GM12878 (cell line): ENCODE measurements around the gene MSLN. TPM values are rescaled to one million over a fixed set of nuclear protein-coding genes. Genes with fewer than 3 reads are reported as not detected.

ENCODE experiments used
- CHD1 ChIP-seq: IDR thresholded peaks from 2 replicates; pipeline ENCODE4 v1.6.1; 2012; ENCODE audit warnings: low read depth, low read length, improper control_type of control experiment
- EGR1 ChIP-seq, 2 experiments: IDR thresholded peaks; 1 replicate in 1 of 2; 2 replicates in 1 of 2; pipeline ENCODE4 v1.6.1; 2011 to 2012; ENCODE audit warnings: low read depth in 2 of 2, low read length in 2 of 2, borderline replicate concordance in 1 of 2, mild to moderate bottlenecking in 1 of 2, moderate library complexity in 1 of 2
- JUNB ChIP-seq: IDR thresholded peaks from 2 replicates; pipeline ENCODE4 v1.6.1; 2016; ENCODE audit warnings: antibody characterized with exemption, mild to moderate bottlenecking
- NFYB ChIP-seq: IDR thresholded peaks from 2 replicates; pipeline ENCODE4 v1.6.1; 2011; ENCODE audit warnings: low read depth, mild to moderate bottlenecking, low read length, improper control_type of control experiment, moderate library complexity; ENCODE audit not compliant: insufficient read depth
- NR2F1 ChIP-seq: fragments of 450-650 bp; conservative IDR thresholded peaks from 2 replicates; pipeline ENCODE4 v1.6.1; 2017; ENCODE audit warnings: mild to moderate bottlenecking
- RB1 ChIP-seq: fragments of 450-650 bp; formaldehyde crosslinking; IDR thresholded peaks from 2 replicates; pipeline ENCODE4 v1.6.1; 2017; ENCODE audit warnings: mild to moderate bottlenecking, borderline replicate concordance
- SIN3A ChIP-seq: IDR thresholded peaks from 2 replicates; pipeline ENCODE4 v1.6.1; 2012; ENCODE audit warnings: low read depth, low read length, improper control_type of control experiment
- SP1 ChIP-seq: IDR thresholded peaks from one replicate; pipeline ENCODE4 v1.6.1; 2011; ENCODE audit warnings: low read depth, low read length
- SREBF2 ChIP-seq: IDR thresholded peaks from 2 replicates; pipeline ENCODE4 v1.6.1; 2012; ENCODE audit warnings: mild to moderate bottlenecking, low read length
- polyA plus RNA-seq, 11 experiments: library from polyadenylated mRNA; depleted of rRNA in 4 of 11; unstranded in 6 of 11; stranded (reverse) in 5 of 11; fragments of >200 nt; fragmentation: Nextera tagmentation in 4 of 11; fragmentation: Illumina TruSeq in 1 of 11; extraction: Ambion mirVana in 4 of 11; extraction: Trizol in 1 of 11; gene quantifications; 1 replicate in 1 of 11; 2 replicates in 10 of 11; pipeline versions ENCODE4 v1.2.1 to v1.2.3, GENCODE V29; 2011 to 2016; ENCODE audit warnings: inconsistent platforms in 2 of 11, missing spikeins in 2 of 11, low read depth in 1 of 11
- total RNA-seq, 4 experiments: library from RNA; depleted of rRNA in 3 of 4; stranded (reverse); fragments of >200 nt in 3 of 4; fragmentation: Illumina TruSeq in 1 of 4; extraction: Trizol in 1 of 4; gene quantifications; 2 replicates each; pipeline versions ENCODE4 v1.2.1 to v1.2.3, GENCODE V29; 2013 to 2021
- TF ChIP-seq, protein P1 (sequence below): fragments of 450-650 bp; IDR thresholded peaks from 2 replicates; pipeline ENCODE4 v1.6.1; 2016; ENCODE audit warnings: mild to moderate bottlenecking, moderate library complexity, borderline replicate concordance
- TF ChIP-seq, protein P2 (sequence below): fragments of 450-650 bp; IDR thresholded peaks from 2 replicates; pipeline ENCODE4 v1.6.1; 2017; ENCODE audit warnings: antibody characterized with exemption, mild to moderate bottlenecking, moderate library complexity
- TF ChIP-seq, protein P3 (sequence below): fragments of 450-650 bp; IDR thresholded peaks from 2 replicates; pipeline ENCODE4 v1.6.1; 2017; ENCODE audit warnings: mild to moderate bottlenecking, moderate library complexity
- TF ChIP-seq, protein P4 (sequence below): IDR thresholded peaks from 2 replicates; pipeline ENCODE4 v1.6.1; 2012; ENCODE audit warnings: low read length, inconsistent platforms

MSLN gene
- total and polyA plus RNA-seq, 10 of the 15 experiments (the other 5 are each of a cell fraction or from before 2014, with no cell fraction given): 0.08 TPM; not detected in 9

DNA sequence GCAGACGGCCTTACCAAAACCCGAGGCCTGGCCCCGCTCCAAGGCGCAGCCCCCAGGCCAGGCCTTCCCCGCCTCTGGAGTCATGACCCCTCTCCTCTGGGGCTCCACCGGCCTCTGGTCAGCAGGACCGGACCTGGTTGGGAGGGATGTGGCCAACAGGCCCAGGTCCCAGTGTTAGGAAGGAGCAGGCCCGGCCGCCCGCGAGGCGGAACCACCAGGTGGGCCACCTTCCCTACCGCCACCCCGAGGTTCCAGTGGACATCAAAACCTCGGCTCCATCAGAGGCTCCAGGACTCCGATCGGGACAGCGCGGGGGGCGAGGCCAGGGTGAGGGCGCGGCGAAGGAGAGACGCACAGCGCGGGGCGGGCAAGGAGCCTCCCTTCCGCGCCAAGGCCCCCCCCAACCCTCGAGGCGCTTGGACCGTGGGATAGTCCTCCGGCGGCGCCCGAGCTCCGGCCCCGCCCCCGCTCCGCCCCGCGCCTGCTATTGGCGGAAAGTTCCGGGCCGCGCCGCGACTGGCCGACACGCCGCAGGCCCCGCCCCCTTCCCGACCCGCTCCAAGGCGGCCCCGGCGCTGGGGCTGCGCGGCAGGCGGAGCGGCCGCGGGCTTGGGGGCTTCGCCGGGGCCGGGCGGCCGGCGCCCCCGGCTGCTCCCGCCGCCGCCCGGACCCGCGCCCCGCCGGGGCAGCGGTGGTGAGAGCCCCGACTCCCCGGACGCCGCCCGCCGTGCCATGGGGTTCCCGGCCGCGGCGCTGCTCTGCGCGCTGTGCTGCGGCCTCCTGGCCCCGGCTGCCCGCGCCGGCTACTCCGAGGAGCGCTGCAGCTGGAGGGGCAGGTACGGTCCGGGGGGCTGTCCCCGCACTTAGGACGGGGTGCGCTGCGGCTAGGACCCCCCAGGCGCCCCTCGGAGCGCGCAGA lies 45.7 kb upstream of the MSLN start, which contains the start of gene METRN (continued):
- TF ChIP-seq JUNB (no peak), SIN3A (no peak), CHD1 (no peak), SREBF2 (no peak), NR2F1 (no peak), NFYB (peak; percentile 92), EGR1 (IDR thresholded peaks at IDR 0.05; ENCODE audit: borderline replicate concordance in 1 of 2, low read depth in 2 of 2, low read length in 2 of 2) (peak in 1 of 2 experiments; percentile 58; a peak in 2 of 3 replicates), SP1 (peak; percentile 75), RB1 (no peak)
- TF ChIP-seq, protein P1, sequence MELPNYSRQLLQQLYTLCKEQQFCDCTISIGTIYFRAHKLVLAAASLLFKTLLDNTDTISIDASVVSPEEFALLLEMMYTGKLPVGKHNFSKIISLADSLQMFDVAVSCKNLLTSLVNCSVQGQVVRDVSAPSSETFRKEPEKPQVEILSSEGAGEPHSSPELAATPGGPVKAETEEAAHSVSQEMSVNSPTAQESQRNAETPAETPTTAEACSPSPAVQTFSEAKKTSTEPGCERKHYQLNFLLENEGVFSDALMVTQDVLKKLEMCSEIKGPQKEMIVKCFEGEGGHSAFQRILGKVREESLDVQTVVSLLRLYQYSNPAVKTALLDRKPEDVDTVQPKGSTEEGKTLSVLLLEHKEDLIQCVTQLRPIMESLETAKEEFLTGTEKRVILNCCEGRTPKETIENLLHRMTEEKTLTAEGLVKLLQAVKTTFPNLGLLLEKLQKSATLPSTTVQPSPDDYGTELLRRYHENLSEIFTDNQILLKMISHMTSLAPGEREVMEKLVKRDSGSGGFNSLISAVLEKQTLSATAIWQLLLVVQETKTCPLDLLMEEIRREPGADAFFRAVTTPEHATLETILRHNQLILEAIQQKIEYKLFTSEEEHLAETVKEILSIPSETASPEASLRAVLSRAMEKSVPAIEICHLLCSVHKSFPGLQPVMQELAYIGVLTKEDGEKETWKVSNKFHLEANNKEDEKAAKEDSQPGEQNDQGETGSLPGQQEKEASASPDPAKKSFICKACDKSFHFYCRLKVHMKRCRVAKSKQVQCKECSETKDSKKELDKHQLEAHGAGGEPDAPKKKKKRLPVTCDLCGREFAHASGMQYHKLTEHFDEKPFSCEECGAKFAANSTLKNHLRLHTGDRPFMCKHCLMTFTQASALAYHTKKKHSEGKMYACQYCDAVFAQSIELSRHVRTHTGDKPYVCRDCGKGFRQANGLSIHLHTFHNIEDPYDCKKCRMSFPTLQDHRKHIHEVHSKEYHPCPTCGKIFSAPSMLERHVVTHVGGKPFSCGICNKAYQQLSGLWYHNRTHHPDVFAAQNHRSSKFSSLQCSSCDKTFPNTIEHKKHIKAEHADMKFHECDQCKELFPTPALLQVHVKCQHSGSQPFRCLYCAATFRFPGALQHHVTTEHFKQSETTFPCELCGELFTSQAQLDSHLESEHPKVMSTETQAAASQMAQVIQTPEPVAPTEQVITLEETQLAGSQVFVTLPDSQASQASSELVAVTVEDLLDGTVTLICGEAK: no peak
- TF ChIP-seq, protein P2, sequence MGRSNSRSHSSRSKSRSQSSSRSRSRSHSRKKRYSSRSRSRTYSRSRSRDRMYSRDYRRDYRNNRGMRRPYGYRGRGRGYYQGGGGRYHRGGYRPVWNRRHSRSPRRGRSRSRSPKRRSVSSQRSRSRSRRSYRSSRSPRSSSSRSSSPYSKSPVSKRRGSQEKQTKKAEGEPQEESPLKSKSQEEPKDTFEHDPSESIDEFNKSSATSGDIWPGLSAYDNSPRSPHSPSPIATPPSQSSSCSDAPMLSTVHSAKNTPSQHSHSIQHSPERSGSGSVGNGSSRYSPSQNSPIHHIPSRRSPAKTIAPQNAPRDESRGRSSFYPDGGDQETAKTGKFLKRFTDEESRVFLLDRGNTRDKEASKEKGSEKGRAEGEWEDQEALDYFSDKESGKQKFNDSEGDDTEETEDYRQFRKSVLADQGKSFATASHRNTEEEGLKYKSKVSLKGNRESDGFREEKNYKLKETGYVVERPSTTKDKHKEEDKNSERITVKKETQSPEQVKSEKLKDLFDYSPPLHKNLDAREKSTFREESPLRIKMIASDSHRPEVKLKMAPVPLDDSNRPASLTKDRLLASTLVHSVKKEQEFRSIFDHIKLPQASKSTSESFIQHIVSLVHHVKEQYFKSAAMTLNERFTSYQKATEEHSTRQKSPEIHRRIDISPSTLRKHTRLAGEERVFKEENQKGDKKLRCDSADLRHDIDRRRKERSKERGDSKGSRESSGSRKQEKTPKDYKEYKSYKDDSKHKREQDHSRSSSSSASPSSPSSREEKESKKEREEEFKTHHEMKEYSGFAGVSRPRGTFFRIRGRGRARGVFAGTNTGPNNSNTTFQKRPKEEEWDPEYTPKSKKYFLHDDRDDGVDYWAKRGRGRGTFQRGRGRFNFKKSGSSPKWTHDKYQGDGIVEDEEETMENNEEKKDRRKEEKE: no peak
- TF ChIP-seq, protein P3, sequence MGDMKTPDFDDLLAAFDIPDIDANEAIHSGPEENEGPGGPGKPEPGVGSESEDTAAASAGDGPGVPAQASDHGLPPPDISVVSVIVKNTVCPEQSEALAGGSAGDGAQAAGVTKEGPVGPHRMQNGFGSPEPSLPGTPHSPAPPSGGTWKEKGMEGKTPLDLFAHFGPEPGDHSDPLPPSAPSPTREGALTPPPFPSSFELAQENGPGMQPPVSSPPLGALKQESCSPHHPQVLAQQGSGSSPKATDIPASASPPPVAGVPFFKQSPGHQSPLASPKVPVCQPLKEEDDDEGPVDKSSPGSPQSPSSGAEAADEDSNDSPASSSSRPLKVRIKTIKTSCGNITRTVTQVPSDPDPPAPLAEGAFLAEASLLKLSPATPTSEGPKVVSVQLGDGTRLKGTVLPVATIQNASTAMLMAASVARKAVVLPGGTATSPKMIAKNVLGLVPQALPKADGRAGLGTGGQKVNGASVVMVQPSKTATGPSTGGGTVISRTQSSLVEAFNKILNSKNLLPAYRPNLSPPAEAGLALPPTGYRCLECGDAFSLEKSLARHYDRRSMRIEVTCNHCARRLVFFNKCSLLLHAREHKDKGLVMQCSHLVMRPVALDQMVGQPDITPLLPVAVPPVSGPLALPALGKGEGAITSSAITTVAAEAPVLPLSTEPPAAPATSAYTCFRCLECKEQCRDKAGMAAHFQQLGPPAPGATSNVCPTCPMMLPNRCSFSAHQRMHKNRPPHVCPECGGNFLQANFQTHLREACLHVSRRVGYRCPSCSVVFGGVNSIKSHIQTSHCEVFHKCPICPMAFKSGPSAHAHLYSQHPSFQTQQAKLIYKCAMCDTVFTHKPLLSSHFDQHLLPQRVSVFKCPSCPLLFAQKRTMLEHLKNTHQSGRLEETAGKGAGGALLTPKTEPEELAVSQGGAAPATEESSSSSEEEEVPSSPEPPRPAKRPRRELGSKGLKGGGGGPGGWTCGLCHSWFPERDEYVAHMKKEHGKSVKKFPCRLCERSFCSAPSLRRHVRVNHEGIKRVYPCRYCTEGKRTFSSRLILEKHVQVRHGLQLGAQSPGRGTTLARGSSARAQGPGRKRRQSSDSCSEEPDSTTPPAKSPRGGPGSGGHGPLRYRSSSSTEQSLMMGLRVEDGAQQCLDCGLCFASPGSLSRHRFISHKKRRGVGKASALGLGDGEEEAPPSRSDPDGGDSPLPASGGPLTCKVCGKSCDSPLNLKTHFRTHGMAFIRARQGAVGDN: no peak
- TF ChIP-seq, protein P4, sequence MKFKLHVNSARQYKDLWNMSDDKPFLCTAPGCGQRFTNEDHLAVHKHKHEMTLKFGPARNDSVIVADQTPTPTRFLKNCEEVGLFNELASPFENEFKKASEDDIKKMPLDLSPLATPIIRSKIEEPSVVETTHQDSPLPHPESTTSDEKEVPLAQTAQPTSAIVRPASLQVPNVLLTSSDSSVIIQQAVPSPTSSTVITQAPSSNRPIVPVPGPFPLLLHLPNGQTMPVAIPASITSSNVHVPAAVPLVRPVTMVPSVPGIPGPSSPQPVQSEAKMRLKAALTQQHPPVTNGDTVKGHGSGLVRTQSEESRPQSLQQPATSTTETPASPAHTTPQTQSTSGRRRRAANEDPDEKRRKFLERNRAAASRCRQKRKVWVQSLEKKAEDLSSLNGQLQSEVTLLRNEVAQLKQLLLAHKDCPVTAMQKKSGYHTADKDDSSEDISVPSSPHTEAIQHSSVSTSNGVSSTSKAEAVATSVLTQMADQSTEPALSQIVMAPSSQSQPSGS: no peak
